Mesothelial cell of epicardium (in vitro differentiated cells): Measurements from ENCODE around the gene LTBP4. TPM values are rescaled to one million over a fixed set of nuclear protein-coding genes. Genes with fewer than 3 reads are reported as not detected.

Experiments used
- DNase-seq, 2 experiments: peaks; one replicate each; pipeline ENCODE4 v3.0.0; 2021; ENCODE audit warnings: low spot score in 2 of 2; ENCODE audit not compliant: unreplicated experiment in 2 of 2
- H3K27ac Mint-ChIP-seq: 2 replicates; pipeline ENCODE4 v1.8.0; 2021; ENCODE audit warnings: mixed read lengths
- H3K27me3 Mint-ChIP-seq: 2 replicates; pipeline ENCODE4 v1.8.0; 2021; ENCODE audit warnings: low read depth, mixed read lengths
- H3K36me3 Mint-ChIP-seq: 2 replicates; pipeline ENCODE4 v1.8.0; 2021; ENCODE audit warnings: mixed read lengths
- H3K4me1 Mint-ChIP-seq: 2 replicates; pipeline ENCODE4 v1.8.0; 2021; ENCODE audit warnings: mixed read lengths
- H3K4me3 Mint-ChIP-seq: 2 replicates; pipeline ENCODE4 v1.8.0; 2021; ENCODE audit warnings: mild to moderate bottlenecking, moderate library complexity, mixed read lengths
- H3K9me3 Mint-ChIP-seq: 2 replicates; pipeline ENCODE4 v1.8.0; 2021; ENCODE audit warnings: mixed read lengths
- total RNA-seq: library from RNA; stranded (reverse); gene quantifications from 3 replicates; pipeline ENCODE4 v1.2.1, GENCODE V29; 2021
- TF ChIP-seq, protein P1 (sequence below): fragments of 200-600 bp; sonication (generic); IDR thresholded peaks from one replicate; pipeline ENCODE4 v1.5.0; 2021; ENCODE audit warnings: antibody characterized with exemption; ENCODE audit not compliant: unreplicated experiment

The LTBP4 gene
- total RNA-seq, 1 donor from 2014 or later: 344 TPM

DNA sequence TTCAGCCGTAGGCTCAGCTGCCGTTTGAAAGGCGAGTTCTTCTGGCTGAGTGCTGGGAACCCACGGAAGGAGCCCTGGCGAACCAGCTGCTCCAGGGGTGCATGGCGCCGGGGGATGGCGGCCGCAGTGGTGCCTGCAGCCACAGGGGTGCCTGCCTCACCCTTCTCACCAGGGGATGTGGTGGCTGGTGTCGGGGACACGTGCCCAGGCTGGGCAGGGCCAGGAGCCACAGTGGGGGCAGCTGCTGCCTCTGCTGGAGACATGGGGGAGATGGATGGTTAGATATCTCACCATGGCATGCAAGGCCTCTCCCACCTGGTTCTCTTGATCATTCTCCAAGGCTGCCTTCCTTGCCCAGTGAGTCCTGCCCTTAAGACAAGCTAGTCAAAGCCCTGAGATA is 72.2 kb downstream of the LTBP4 start:
- TF ChIP-seq, protein P1, sequence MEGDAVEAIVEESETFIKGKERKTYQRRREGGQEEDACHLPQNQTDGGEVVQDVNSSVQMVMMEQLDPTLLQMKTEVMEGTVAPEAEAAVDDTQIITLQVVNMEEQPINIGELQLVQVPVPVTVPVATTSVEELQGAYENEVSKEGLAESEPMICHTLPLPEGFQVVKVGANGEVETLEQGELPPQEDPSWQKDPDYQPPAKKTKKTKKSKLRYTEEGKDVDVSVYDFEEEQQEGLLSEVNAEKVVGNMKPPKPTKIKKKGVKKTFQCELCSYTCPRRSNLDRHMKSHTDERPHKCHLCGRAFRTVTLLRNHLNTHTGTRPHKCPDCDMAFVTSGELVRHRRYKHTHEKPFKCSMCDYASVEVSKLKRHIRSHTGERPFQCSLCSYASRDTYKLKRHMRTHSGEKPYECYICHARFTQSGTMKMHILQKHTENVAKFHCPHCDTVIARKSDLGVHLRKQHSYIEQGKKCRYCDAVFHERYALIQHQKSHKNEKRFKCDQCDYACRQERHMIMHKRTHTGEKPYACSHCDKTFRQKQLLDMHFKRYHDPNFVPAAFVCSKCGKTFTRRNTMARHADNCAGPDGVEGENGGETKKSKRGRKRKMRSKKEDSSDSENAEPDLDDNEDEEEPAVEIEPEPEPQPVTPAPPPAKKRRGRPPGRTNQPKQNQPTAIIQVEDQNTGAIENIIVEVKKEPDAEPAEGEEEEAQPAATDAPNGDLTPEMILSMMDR: no peak
- Mint-ChIP-seq H3K4me3 (no peak overlapping the region), H3K27me3 (no peaks in the 10 kb centered on the region), H3K4me1 (no peaks in the 10 kb centered on the region), H3K27ac (no peak overlapping the region), H3K36me3 (peaks cover 40% of the 10 kb centered on the region), H3K9me3 (peaks cover 4% of the 10 kb centered on the region)
- DNase-seq: no peak

DNA sequence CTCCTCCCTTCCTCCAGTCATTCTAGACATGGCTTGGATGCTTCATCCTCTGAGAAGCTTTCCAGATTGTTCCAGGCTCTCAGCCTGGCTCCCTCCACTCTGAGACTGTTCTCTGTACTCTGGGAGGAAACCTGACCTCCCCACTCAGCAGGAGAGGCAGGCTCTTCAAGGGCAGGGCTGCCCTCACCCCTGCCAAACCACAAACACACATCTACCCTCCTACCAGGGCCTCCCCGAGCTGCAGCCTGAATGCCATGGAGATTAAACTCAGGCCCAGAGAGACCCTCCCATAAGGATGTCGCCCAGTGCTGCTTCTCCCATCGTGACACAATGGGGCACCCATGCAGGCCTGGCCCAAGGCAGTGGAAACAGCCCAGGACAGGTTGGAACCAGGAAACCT is 73.1 kb downstream of the LTBP4 start:
- Mint-ChIP-seq H3K27ac (no peak overlapping the region), H3K4me3 (no peak overlapping the region), H3K27me3 (no peaks in the 10 kb centered on the region), H3K9me3 (peaks cover 4% of the 10 kb centered on the region), H3K36me3 (peaks cover 35% of the 10 kb centered on the region), H3K4me1 (no peaks in the 10 kb centered on the region)
- TF ChIP-seq, protein P1: no peak
- no peak for DNase-seq

DNA sequence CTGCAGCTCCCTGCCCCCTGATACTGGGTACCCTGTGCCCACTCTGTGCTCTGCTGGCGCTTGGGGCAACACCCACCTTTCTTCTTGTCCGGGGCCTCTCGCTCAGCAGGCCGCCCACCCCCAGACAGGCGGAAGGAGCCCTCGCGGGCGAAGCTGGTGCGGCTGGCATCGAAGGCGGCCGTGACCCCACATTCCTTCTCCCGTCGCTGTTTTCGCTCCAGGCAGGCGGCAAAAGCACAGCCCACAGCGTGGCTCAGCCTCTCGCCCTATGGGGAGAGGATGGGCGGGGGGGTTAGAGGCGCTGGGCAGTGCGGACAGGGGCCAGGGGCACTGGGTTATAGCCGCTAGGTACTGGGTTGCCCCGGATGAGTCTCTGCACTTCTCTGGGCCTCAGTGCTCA is 76.0 kb downstream of the LTBP4 start:
- no peaks in the 10 kb centered on the region for H3K9me3 Mint-ChIP-seq
- DNase-seq: no peak
- H3K27me3 Mint-ChIP-seq: no peaks in the 10 kb centered on the region
- H3K27ac Mint-ChIP-seq: no peak overlapping the region
- TF ChIP-seq, protein P1: no peak
- H3K36me3 Mint-ChIP-seq: peaks cover 23% of the 10 kb centered on the region
- no peak overlapping the region for H3K4me3 Mint-ChIP-seq
- no peaks in the 10 kb centered on the region for H3K4me1 Mint-ChIP-seq

Other genes with a start within 250 kb of the LTBP4 start
- gene HIPK4, start 211.2 kb upstream of the LTBP4 start, total RNA-seq: 0.20 to 0.32 TPM (median 0.31 TPM) in 3 replicates
- gene PRX, start 188.0 kb upstream of the LTBP4 start, total RNA-seq: 4.7 to 5.2 TPM (median 5.2 TPM) in 3 replicates
- gene SERTAD1, start 175.4 kb upstream of the LTBP4 start, total RNA-seq: 10.7 to 11.0 TPM (median 10.8 TPM) in 3 replicates
- 70.0 to 75.5 TPM (median 70.5 TPM) in 3 replicates for gene SERTAD3, start 157.0 kb upstream of the LTBP4 start, total RNA-seq
- gene BLVRB, start 135.6 kb upstream of the LTBP4 start, total RNA-seq: 38.5 to 42.7 TPM (median 42.2 TPM) in 3 replicates
- gene SPTBN4, start 134.4 kb upstream of the LTBP4 start, total RNA-seq: 1.5 to 3.4 TPM (median 1.7 TPM) in 3 replicates
- 60.9 to 65.3 TPM (median 61.6 TPM) in 3 replicates for gene SHKBP1, start 24.5 kb upstream of the LTBP4 start, total RNA-seq
- 35.0 to 42.5 TPM (median 39.2 TPM) in 3 replicates for gene NUMBL, start 89.3 kb downstream of the LTBP4 start, total RNA-seq
- gene COQ8B, start 115.5 kb downstream of the LTBP4 start, total RNA-seq: 45.9 to 58.3 TPM (median 54.8 TPM) in 3 replicates
- 26.2 to 28.3 TPM (median 27.0 TPM) in 3 replicates for gene ITPKC, start 115.7 kb downstream of the LTBP4 start, total RNA-seq
- 14.2 to 18.4 TPM (median 15.0 TPM) in 3 replicates for gene ACTMAP, start 149.1 kb downstream of the LTBP4 start, total RNA-seq
- gene SNRPA, start 149.8 kb downstream of the LTBP4 start, total RNA-seq: 109 to 121 TPM (median 111 TPM) in 3 replicates
- gene MIA, start 174.2 kb downstream of the LTBP4 start, total RNA-seq: 1.2 to 2.7 TPM (median 1.4 TPM) in 3 replicates
- gene RAB4B, start 176.9 kb downstream of the LTBP4 start, total RNA-seq: 13.2 to 15.8 TPM (median 14.5 TPM) in 3 replicates
- 107 to 109 TPM (median 108 TPM) in 3 replicates for gene EGLN2, start 197.8 kb downstream of the LTBP4 start, total RNA-seq
- gene CYP2A6, start 249.1 kb downstream of the LTBP4 start, total RNA-seq: 0.27 to 0.40 TPM (median 0.34 TPM) in 3 replicates